Heart left ventricle (tissue), 16 donors: ENCODE measurements around the gene TBL1X. TPM values are rescaled to one million over a fixed set of nuclear protein-coding genes. Genes with fewer than 3 reads are reported as not detected.

Experiments
- ATAC-seq, 4 donors: fragments of 200-7000 bp; cut with Tn5 transposase; one replicate each; pipeline ENCODE4 v1.9.1; 2020 to 2022; ENCODE audit warnings: moderate library complexity in 4 of 4, mild to moderate bottlenecking in 3 of 4, moderate number of reproducible peaks in 1 of 4
- DNase-seq, 5 donors: peaks; one replicate each; pipeline ENCODE4 v3.0.0-alpha.2; 2020
- H3K27ac ChIP-seq, 12 donors: fragments of 200-600 bp; sonication (generic) in 4 of 12; one replicate each; pipeline versions ENCODE4 v1.5.0 to v1.8.0; 2016 to 2022; ENCODE audit warnings: mild to moderate bottlenecking in 2 of 12
- H3K27me3 ChIP-seq, 9 donors: fragments of 200-600 bp; sonication (generic) in 2 of 9; one replicate each; pipeline versions ENCODE4 v1.5.1 to v1.8.0; 2016 to 2022; ENCODE audit warnings: mild to moderate bottlenecking in 3 of 9
- H3K36me3 ChIP-seq, 9 donors: fragments of 200-600 bp; sonication (generic) in 2 of 9; one replicate each; pipeline versions ENCODE4 v1.5.0 to v1.8.0; 2018 to 2022; ENCODE audit warnings: mild to moderate bottlenecking in 2 of 9
- H3K4me1 ChIP-seq, 12 donors: fragments of 200-600 bp; sonication (generic) in 4 of 12; one replicate each; pipeline versions ENCODE4 v1.5.0 to v1.8.0; 2016 to 2022; ENCODE audit warnings: mild to moderate bottlenecking in 3 of 12
- H3K4me3 ChIP-seq, 12 donors: fragments of 200-600 bp; sonication (generic) in 4 of 12; one replicate each; pipeline versions ENCODE4 v1.5.0 to v1.8.0; 2017 to 2022; ENCODE audit warnings: mild to moderate bottlenecking in 9 of 12, moderate library complexity in 4 of 12
- H3K9me3 ChIP-seq, 12 donors: fragments of 200-600 bp; sonication (generic) in 4 of 12; one replicate each; pipeline versions ENCODE4 v1.5.0 to v1.8.0; 2016 to 2022; ENCODE audit warnings: mild to moderate bottlenecking in 1 of 12
- POLR2A ChIP-seq, 2 donors: fragments of 450-650 bp; IDR thresholded peaks; one replicate each; pipeline ENCODE4 v1.6.1; 2017; ENCODE audit warnings: antibody characterized with exemption in 2 of 2, mild to moderate bottlenecking in 2 of 2, moderate library complexity in 2 of 2
- WGBS, 4 donors: extraction: QIAGEN DNeasy Blood & Tissue Kit in 2 of 4; methylation state at CpG; one replicate each; pipeline versions ENCODE4 v1.1.5 to v1.1.7; 2013 to 2018; 5-methylcytosine and 5-hydroxymethylcytosine counted together
- intact Hi-C, 10 donors: fragments of 100-400 bp; cut with DNase I; formaldehyde crosslinking; loops; one replicate each; pipeline versions ENCODE4 v1.11.1 to v1.14.2; 2022
- polyA plus RNA-seq, 2 donors: library from polyadenylated mRNA; stranded (reverse); fragments of 200-250 nt; gene quantifications; one replicate each; pipeline ENCODE4 v1.2.3, GENCODE V29; 2013
- total RNA-seq, 9 donors: library from RNA; depleted of rRNA in 2 of 9; stranded (reverse); fragments of >200 nt in 2 of 9; fragmentation: NEBNext Ultra II Directional in 3 of 9; extraction: Animal tissue kit (Norgen Biotek cat#: 25700) in 3 of 9; gene quantifications; one replicate each; pipeline versions ENCODE4 v1.1.0 to v1.2.4, GENCODE V29; 2016 to 2023
- TF ChIP-seq, protein P1 (sequence below), 12 donors: fragments of 200-600 bp; sonication (generic) in 4 of 12; IDR thresholded peaks; one replicate each; pipeline versions ENCODE4 v1.5.0 to v1.8.0; 2018 to 2022; ENCODE audit warnings: antibody characterized with exemption in 12 of 12, mild to moderate bottlenecking in 5 of 12
- donor health status: ischemic (EF 13 %, LVEDD 7.1; RV severe dilation, severe dysfunction).
- donor health status: healthy with polysubstance abuse.
- donor health status: DM: no; HTN: yes; CAD: no.
- donor health status: DM: no; HTN: no; CAD: no.
- donor health status: ischemic (EF 25% LVEDD 6.9; RV normal size, moderate dysfunction).
- donor health status: ischemic (EF 25% LVEDD 5.7; RV mildly dilated, moderate dysfunction).
- donor health status: healthy.
- donor health status: DM: yes; HTN: yes; CAD: no.
- donor health status: ischemic (EF 35%, LVEDD 5.7; RV mildly dilated, moderate dysfunction).
- donor health status: nonischemic (EF 11% LVEDD 7.7; RV severe dilation, severe dysfunction).
- donor health status: DM: yes; HTN: yes; CAD: no.
- donor health status: PGD.
- donor health status: ischemic (EF 29% LVEDD 5.4; RV normal size, mild dysfunction).
- donor health status: nonischemic (EF 23%, LVEDD 6.1; RV moderate dilation, normal function).

TBL1X gene
- total and polyA plus RNA-seq, 11 donors = 2.4 to 30.7 (median 9.7) TPM

DNA sequence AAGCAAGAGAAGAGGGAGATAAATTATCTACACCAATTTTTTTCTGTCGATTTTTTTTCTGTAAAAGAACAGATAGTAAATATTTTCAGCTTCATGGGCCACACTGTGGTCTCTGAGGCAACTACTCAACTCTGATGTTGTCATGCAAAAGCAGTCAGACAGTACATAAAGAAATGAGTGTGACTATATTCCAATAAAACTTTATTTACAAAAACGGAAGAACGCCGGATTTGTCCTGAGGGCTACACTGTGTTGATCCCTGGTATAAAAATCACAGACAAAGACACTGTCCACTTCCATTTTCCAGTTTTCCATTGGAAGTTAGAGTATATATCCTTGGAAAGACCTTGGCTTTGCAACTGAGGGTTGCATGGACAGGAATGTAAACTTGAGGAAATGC, 282.8 kb downstream of the TBL1X start:
- H3K9me3 ChIP-seq = peaks cover 0 to 4% (median 0%) of the 10 kb centered on the region in 12 donors
- DNase-seq (no peak), ATAC-seq (no peak)
- 85 to 91% (median 86%) methylated on average over 4 of the region's 4 CpGs for WGBS, 4 donors
- peaks cover 0 to 4% (median 0%) of the 10 kb centered on the region in 12 donors for H3K4me1 ChIP-seq
- H3K4me3 ChIP-seq = no peak overlapping the region
- H3K27me3 ChIP-seq = no peaks in the 10 kb centered on the region
- TF ChIP-seq POLR2A (IDR thresholded peaks at IDR 0.05) = no peak
- TF ChIP-seq, protein P1, sequence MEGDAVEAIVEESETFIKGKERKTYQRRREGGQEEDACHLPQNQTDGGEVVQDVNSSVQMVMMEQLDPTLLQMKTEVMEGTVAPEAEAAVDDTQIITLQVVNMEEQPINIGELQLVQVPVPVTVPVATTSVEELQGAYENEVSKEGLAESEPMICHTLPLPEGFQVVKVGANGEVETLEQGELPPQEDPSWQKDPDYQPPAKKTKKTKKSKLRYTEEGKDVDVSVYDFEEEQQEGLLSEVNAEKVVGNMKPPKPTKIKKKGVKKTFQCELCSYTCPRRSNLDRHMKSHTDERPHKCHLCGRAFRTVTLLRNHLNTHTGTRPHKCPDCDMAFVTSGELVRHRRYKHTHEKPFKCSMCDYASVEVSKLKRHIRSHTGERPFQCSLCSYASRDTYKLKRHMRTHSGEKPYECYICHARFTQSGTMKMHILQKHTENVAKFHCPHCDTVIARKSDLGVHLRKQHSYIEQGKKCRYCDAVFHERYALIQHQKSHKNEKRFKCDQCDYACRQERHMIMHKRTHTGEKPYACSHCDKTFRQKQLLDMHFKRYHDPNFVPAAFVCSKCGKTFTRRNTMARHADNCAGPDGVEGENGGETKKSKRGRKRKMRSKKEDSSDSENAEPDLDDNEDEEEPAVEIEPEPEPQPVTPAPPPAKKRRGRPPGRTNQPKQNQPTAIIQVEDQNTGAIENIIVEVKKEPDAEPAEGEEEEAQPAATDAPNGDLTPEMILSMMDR (IDR thresholded peaks at IDR 0.05) = no peak
- H3K36me3 ChIP-seq = no peaks in the 10 kb centered on the region
- intact Hi-C loops = no loop called here
- no peak overlapping the region for H3K27ac ChIP-seq

GRCh38 chrX:9749146-9749692, 284.4 kb downstream of the TBL1X start:
- DNase-seq = no peak
- H3K27me3 ChIP-seq = peaks cover 0 to 4% (median 0%) of the 10 kb centered on the region in 9 donors
- no peak for ATAC-seq
- intact Hi-C loops = no loop called here
- H3K36me3 ChIP-seq = no peaks in the 10 kb centered on the region
- H3K27ac ChIP-seq = no peak overlapping the region
- H3K4me3 ChIP-seq = no peak overlapping the region
- H3K4me1 ChIP-seq = peaks cover 0 to 4% (median 0%) of the 10 kb centered on the region in 12 donors
- 52 to 65% (median 61%) methylated on average over 11 of the region's 11 CpGs for WGBS, 4 donors
- peaks cover 0 to 4% (median 0%) of the 10 kb centered on the region in 12 donors for H3K9me3 ChIP-seq
- TF ChIP-seq, protein P1 (IDR thresholded peaks at IDR 0.05) = no peak
- TF ChIP-seq POLR2A (IDR thresholded peaks at IDR 0.05) = no peak

DNA sequence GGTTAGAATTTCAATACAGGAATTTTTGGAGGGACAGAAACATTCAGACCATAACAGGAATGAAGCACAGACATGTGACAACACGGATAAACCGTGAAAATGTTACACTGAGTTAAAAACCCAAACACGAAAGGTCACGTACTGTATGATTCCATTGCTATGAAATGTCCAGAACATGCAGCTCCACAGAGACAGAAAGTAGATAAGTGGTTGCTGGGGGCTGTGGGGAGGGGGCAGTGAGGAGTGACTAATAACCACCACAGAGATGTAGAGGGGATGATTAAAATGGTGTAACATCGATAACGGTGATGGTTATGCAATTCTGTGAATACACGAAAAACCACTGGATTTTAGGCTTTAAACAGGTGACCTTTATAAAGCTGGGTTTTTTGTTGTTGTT, 292.5 kb downstream of the TBL1X start:
- ATAC-seq = no peak

GRCh38 chrX:9758021-9758638, 293.3 kb downstream of the TBL1X start:
- intact Hi-C loops = no loop called here
- WGBS, 4 donors = 26 to 57% (median 50%) methylated on average over 4 of the region's 4 CpGs
- Histone ChIP-seq H3K9me3 (peaks cover 0 to 8% (median 0%) of the 10 kb centered on the region in 12 donors), H3K27ac (no peak overlapping the region), H3K4me3 (no peak overlapping the region), H3K36me3 (no peaks in the 10 kb centered on the region), H3K27me3 (peaks cover 0 to 11% (median 0%) of the 10 kb centered on the region in 9 donors), H3K4me1 (no peaks in the 10 kb centered on the region)
- DNase-seq (no peak), ATAC-seq (no peak)
- TF ChIP-seq, protein P1 (IDR thresholded peaks at IDR 0.05) = no peak
- TF ChIP-seq POLR2A (IDR thresholded peaks at IDR 0.05) = no peak

More for the DNA sequence above, 292.5 kb downstream of the TBL1X start:
- Histone ChIP-seq H3K9me3 (peaks cover 0 to 8% (median 0%) of the 10 kb centered on the region in 12 donors), H3K4me1 (no peaks in the 10 kb centered on the region), H3K4me3 (no peak overlapping the region), H3K27ac (no peak overlapping the region), H3K36me3 (no peaks in the 10 kb centered on the region), H3K27me3 (peaks cover 0 to 9% (median 0%) of the 10 kb centered on the region in 9 donors)
- no peak for DNase-seq
- WGBS, 4 donors = 83 to 94% (median 89%) methylated on average over 7 of the region's 7 CpGs
- TF ChIP-seq, protein P1 (IDR thresholded peaks at IDR 0.05) = no peak
- no peak for TF ChIP-seq POLR2A (IDR thresholded peaks at IDR 0.05)
- intact Hi-C loops = no loop called here
